Epithelial cell of proximal tubule (primary cell): Measurements from ENCODE around the gene CUL5. TPM values are rescaled to one million over a fixed set of nuclear protein-coding genes. Genes with fewer than 3 reads are reported as not detected.
"Not testable (repeated sequence)": the region's sequence is repeated elsewhere in the genome, so short reads cannot be mapped to it uniquely, and the experiment has no call there.

ENCODE experiments used
- DNase-seq: peaks from one replicate; pipeline ENCODE4 v3.0.0-alpha.2; 2011; ENCODE audit warnings: low read depth
- H3K4me3 ChIP-seq: 2 replicates; pipeline ENCODE4 v1.5.1; 2011; ENCODE audit warnings: low read depth, mild to moderate bottlenecking, low read length
- CTCF ChIP-seq: conservative IDR thresholded peaks from 2 replicates; pipeline ENCODE4 v1.5.1; 2012; ENCODE audit warnings: low read depth, mild to moderate bottlenecking, low read length
- total RNA-seq: library from RNA; depleted of rRNA; stranded (reverse); fragments of >200 nt; gene quantifications from 2 replicates; pipeline ENCODE4 v1.2.3, GENCODE V29; 2015

Gene CUL5
- total RNA-seq, 1 donor from 2014 or later = 19.0 TPM

GRCh38 chr11:108019870-108020540 is 11.3 kb downstream of the CUL5 start:
- no peak for TF ChIP-seq CTCF
- DNase-seq = no peak

GRCh38 chr11:108025387-108026080 is 16.8 kb downstream of the CUL5 start:
- no peak for TF ChIP-seq CTCF
- no peak for DNase-seq
- H3K4me3 ChIP-seq = no peak overlapping the region

More at GRCh38 chr11:108019870-108020540, 11.3 kb downstream of the CUL5 start:
- H3K4me3 ChIP-seq = no peak overlapping the region

GRCh38 chr11:108027057-108027456 is 18.4 kb downstream of the CUL5 start:
- no peak for DNase-seq
- H3K4me3 ChIP-seq = no peak overlapping the region
- peak; percentile 30 for TF ChIP-seq CTCF

GRCh38 chr11:108028822-108029441 is 20.2 kb downstream of the CUL5 start:
- not testable (repeated sequence) for DNase-seq, H3K4me3 ChIP-seq

GRCh38 chr11:108031604-108032003 is 22.9 kb downstream of the CUL5 start:
- not testable (repeated sequence) for DNase-seq

GRCh38 chr11:108032800-108033199 is 24.1 kb downstream of the CUL5 start:
- no peak for TF ChIP-seq CTCF
- DNase-seq = no peak
- no peak overlapping the region for H3K4me3 ChIP-seq

More at GRCh38 chr11:108031604-108032003, 22.9 kb downstream of the CUL5 start:
- not testable (repeated sequence) for H3K4me3 ChIP-seq

- DNase-seq = no peak
- TF ChIP-seq CTCF = no peak
- H3K4me3 ChIP-seq = no peak overlapping the region
Measured at GRCh38 chr11:108034034-108034433, 25.3 kb downstream of the CUL5 start.
